ENCODE measurements around the gene TMTC2.
A peak's percentile ranks its signal among the peaks of the same experiment; 100 is the strongest.

The TMTC2 gene

GRCh38 chr12:82855872-82856271, 169.2 kb downstream of the TMTC2 start:
- no peak overlapping the region for H3K9ac ChIP-seq (ENCODE audit: insufficient read length)
- DNase-seq (ENCODE audit: low read depth, low spot score), result no peak
- TF ChIP-seq EZH2 (IDR thresholded peaks at IDR 0.05) (no peak), FOXP2 (optimal IDR thresholded peaks at IDR 0.05; ENCODE audit: control extremely low read depth, extremely low read length, insufficient read depth) (no peak), POLR2AphosphoS5 (IDR thresholded peaks at IDR 0.05; ENCODE audit: borderline replicate concordance, low read depth, low read length) (no peak)
- H3K9me3 ChIP-seq (ENCODE audit: low read depth, low read length), result no peaks in the 10 kb centered on the region
- no peaks in the 10 kb centered on the region for H3K36me3 ChIP-seq (ENCODE audit: insufficient read depth, low read length)
- H3K4me3 ChIP-seq, result no peak overlapping the region
- H3K27ac ChIP-seq, result no peak overlapping the region

- Histone ChIP-seq H3K4me3 (no peak overlapping the region), H3K9ac (ENCODE audit: insufficient read length) (no peak overlapping the region), H3K27ac (no peak overlapping the region), H3K9me3 (ENCODE audit: low read depth, low read length) (no peaks in the 10 kb centered on the region), H3K36me3 (ENCODE audit: insufficient read depth, low read length) (no peaks in the 10 kb centered on the region)
- DNase-seq (ENCODE audit: low read depth, low spot score), result no peak
- TF ChIP-seq FOXP2 (optimal IDR thresholded peaks at IDR 0.05; ENCODE audit: control extremely low read depth, extremely low read length, insufficient read depth) (no peak), POLR2AphosphoS5 (IDR thresholded peaks at IDR 0.05; ENCODE audit: borderline replicate concordance, low read depth, low read length) (no peak), EZH2 (IDR thresholded peaks at IDR 0.05) (no peak)
Measured at GRCh38 chr12:82857276-82857675, 170.6 kb downstream of the TMTC2 start.

- no peak overlapping the region for H3K4me3 ChIP-seq
- TF ChIP-seq POLR2AphosphoS5 (IDR thresholded peaks at IDR 0.05; ENCODE audit: borderline replicate concordance, low read depth, low read length) (no peak), FOXP2 (optimal IDR thresholded peaks at IDR 0.05; ENCODE audit: control extremely low read depth, extremely low read length, insufficient read depth) (no peak), EZH2 (IDR thresholded peaks at IDR 0.05) (no peak)
- H3K9me3 ChIP-seq (ENCODE audit: low read depth, low read length), result no peaks in the 10 kb centered on the region
- no peak for DNase-seq (ENCODE audit: low read depth, low spot score)
- H3K9ac ChIP-seq (ENCODE audit: insufficient read length), result no peak overlapping the region
- H3K36me3 ChIP-seq (ENCODE audit: insufficient read depth, low read length), result no peaks in the 10 kb centered on the region
- H3K27ac ChIP-seq, result no peak overlapping the region
Measured at GRCh38 chr12:82857911-82858533, 171.3 kb downstream of the TMTC2 start.

- H3K36me3 ChIP-seq (ENCODE audit: insufficient read depth, low read length), result no peaks in the 10 kb centered on the region
- TF ChIP-seq FOXP2 (optimal IDR thresholded peaks at IDR 0.05; ENCODE audit: control extremely low read depth, extremely low read length, insufficient read depth) (no peak), POLR2AphosphoS5 (IDR thresholded peaks at IDR 0.05; ENCODE audit: borderline replicate concordance, low read depth, low read length) (no peak), EZH2 (IDR thresholded peaks at IDR 0.05) (no peak)
- no peaks in the 10 kb centered on the region for H3K9me3 ChIP-seq (ENCODE audit: low read depth, low read length)
- H3K27ac ChIP-seq, result no peak overlapping the region
- no peak overlapping the region for H3K4me3 ChIP-seq
- no peak overlapping the region for H3K9ac ChIP-seq (ENCODE audit: insufficient read length)
- DNase-seq (ENCODE audit: low read depth, low spot score), result no peak
Measured at GRCh38 chr12:82858534-82858917, 171.8 kb downstream of the TMTC2 start.

GRCh38 chr12:82862069-82862841, 175.5 kb downstream of the TMTC2 start:
- H3K36me3 ChIP-seq (ENCODE audit: insufficient read depth, low read length), result no peaks in the 10 kb centered on the region
- no peak overlapping the region for H3K9ac ChIP-seq (ENCODE audit: insufficient read length)
- no peaks in the 10 kb centered on the region for H3K9me3 ChIP-seq (ENCODE audit: low read depth, low read length)
- H3K27ac ChIP-seq, result peak overlapping the region; percentile 10; the same call in 1 of the 2 replicates
- DNase-seq (ENCODE audit: low read depth, low spot score), result no peak
- H3K4me3 ChIP-seq, result no peak overlapping the region
- no peak; the same call in 1 of the 2 replicates for TF ChIP-seq POLR2AphosphoS5 (IDR thresholded peaks at IDR 0.05; ENCODE audit: borderline replicate concordance, low read depth, low read length)
- no peak for TF ChIP-seq EZH2 (IDR thresholded peaks at IDR 0.05)
- TF ChIP-seq FOXP2 (optimal IDR thresholded peaks at IDR 0.05; ENCODE audit: control extremely low read depth, extremely low read length, insufficient read depth), result no peak

GRCh38 chr12:82862876-82863649, 176.4 kb downstream of the TMTC2 start:
- Histone ChIP-seq H3K36me3 (ENCODE audit: insufficient read depth, low read length) (no peaks in the 10 kb centered on the region), H3K4me3 (0 out of 2 replicates have a peak overlapping the region, but pooled peaks have one; percentile 11), H3K27ac (no peak overlapping the region), H3K9me3 (ENCODE audit: low read depth, low read length) (no peaks in the 10 kb centered on the region), H3K9ac (ENCODE audit: insufficient read length) (no peak overlapping the region)
- DNase-seq (ENCODE audit: low read depth, low spot score), result peak; percentile 59
- TF ChIP-seq FOXP2 (optimal IDR thresholded peaks at IDR 0.05; ENCODE audit: control extremely low read depth, extremely low read length, insufficient read depth), result no peak
- TF ChIP-seq POLR2AphosphoS5 (IDR thresholded peaks at IDR 0.05; ENCODE audit: borderline replicate concordance, low read depth, low read length), result no peak
- no peak for TF ChIP-seq EZH2 (IDR thresholded peaks at IDR 0.05)

GRCh38 chr12:82866227-82866775, 179.6 kb downstream of the TMTC2 start:
- no peak overlapping the region for H3K4me3 ChIP-seq
- no peaks in the 10 kb centered on the region for H3K9me3 ChIP-seq (ENCODE audit: low read depth, low read length)
- DNase-seq (ENCODE audit: low read depth, low spot score), result no peak
- H3K36me3 ChIP-seq (ENCODE audit: insufficient read depth, low read length), result no peaks in the 10 kb centered on the region
- TF ChIP-seq POLR2AphosphoS5 (IDR thresholded peaks at IDR 0.05; ENCODE audit: borderline replicate concordance, low read depth, low read length) (no peak), FOXP2 (optimal IDR thresholded peaks at IDR 0.05; ENCODE audit: control extremely low read depth, extremely low read length, insufficient read depth) (no peak), EZH2 (IDR thresholded peaks at IDR 0.05) (no peak)
- no peak overlapping the region for H3K9ac ChIP-seq (ENCODE audit: insufficient read length)
- no peak overlapping the region for H3K27ac ChIP-seq

GRCh38 chr12:82866946-82867345, 180.2 kb downstream of the TMTC2 start:
- TF ChIP-seq FOXP2 (optimal IDR thresholded peaks at IDR 0.05; ENCODE audit: control extremely low read depth, extremely low read length, insufficient read depth), result no peak
- TF ChIP-seq POLR2AphosphoS5 (IDR thresholded peaks at IDR 0.05; ENCODE audit: borderline replicate concordance, low read depth, low read length), result no peak
- no peak for TF ChIP-seq EZH2 (IDR thresholded peaks at IDR 0.05)
- H3K9me3 ChIP-seq (ENCODE audit: low read depth, low read length), result no peaks in the 10 kb centered on the region
- no peak overlapping the region for H3K9ac ChIP-seq (ENCODE audit: insufficient read length)
- no peaks in the 10 kb centered on the region for H3K36me3 ChIP-seq (ENCODE audit: insufficient read depth, low read length)
- DNase-seq (ENCODE audit: low read depth, low spot score), result no peak
- H3K27ac ChIP-seq, result no peak overlapping the region
- no peak overlapping the region for H3K4me3 ChIP-seq

Data from SK-N-MC (cell line).